ENCODE measurements around the gene TMEM205.

Gene TMEM205

DNA sequence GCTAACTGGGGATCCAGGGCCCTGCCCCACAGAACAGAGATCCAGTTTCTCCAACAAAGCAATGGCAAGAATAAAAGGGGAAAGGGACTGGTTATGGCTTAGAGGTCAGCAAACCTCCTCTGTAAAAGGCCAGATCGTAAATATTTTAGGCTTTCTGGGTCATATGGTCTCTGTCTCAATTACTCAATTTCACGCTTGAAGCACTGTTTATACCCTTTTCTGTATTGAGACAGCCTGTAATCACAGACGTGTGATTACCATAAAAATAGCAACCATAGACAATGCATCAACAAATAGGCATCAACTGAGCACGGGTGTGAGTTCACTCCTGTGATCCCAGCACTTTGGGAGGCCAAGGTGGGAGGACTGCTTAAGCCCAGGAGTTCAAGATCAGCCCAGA is 15.9 kb downstream of the TMEM205 start:
- in situ Hi-C loops (cut with HindIII; ENCODE audit: low sequenced_read_pairs) = no loop called here
- DNase-seq (ENCODE audit: low read depth, low spot score) = no peak
- no peak for TF ChIP-seq CTCF (IDR thresholded peaks at IDR 0.05; ENCODE audit: low read depth, low read length)
- no peak overlapping the region for H3K4me3 ChIP-seq (ENCODE audit: low read depth, low read length)

GRCh38 chr19:11325544-11325943 is 20.5 kb downstream of the TMEM205 start:
- no peak overlapping the region for H3K4me3 ChIP-seq (ENCODE audit: low read depth, low read length)
- in situ Hi-C loops (cut with HindIII; ENCODE audit: low sequenced_read_pairs) = no loop called here
- DNase-seq (ENCODE audit: low read depth, low spot score) = no peak
- no peak for TF ChIP-seq CTCF (IDR thresholded peaks at IDR 0.05; ENCODE audit: low read depth, low read length)

DNA sequence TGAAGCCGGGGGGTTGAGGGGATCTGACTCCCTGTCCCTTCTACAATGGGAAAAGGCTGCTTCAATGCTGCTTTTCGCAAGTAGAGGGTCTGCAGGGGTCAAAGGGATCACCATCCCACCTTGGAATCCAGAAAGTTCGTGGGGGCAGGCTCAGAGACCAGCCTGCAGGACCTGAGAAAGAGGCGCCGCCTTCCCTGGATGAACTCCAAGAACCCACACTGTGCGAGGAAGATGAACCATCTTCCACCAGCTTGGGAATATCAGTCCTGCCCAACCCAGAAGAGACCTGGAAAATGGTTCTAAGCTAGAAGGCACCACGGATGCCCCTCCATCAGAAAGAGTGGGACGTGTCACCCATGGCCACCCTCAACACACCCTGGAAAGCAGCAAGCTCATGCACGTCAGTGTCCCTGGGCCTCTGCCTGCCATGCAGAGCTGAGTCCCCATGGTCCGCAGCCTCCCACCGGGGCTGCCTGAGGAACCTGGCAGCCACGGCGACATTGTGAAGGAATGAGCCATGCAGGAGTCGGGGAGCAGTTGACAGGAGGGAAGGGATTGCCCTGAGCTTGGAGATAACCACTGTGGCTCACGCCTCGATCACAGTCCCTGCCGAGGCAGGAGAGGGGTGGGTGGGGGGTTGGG is 21.2 kb downstream of the TMEM205 start:
- DNase-seq (ENCODE audit: low read depth, low spot score) = no peak
- no peak for TF ChIP-seq CTCF (IDR thresholded peaks at IDR 0.05; ENCODE audit: low read depth, low read length)
- H3K4me3 ChIP-seq (ENCODE audit: low read depth, low read length) = no peak overlapping the region
- in situ Hi-C loops (cut with HindIII; ENCODE audit: low sequenced_read_pairs) = no loop called here

DNA sequence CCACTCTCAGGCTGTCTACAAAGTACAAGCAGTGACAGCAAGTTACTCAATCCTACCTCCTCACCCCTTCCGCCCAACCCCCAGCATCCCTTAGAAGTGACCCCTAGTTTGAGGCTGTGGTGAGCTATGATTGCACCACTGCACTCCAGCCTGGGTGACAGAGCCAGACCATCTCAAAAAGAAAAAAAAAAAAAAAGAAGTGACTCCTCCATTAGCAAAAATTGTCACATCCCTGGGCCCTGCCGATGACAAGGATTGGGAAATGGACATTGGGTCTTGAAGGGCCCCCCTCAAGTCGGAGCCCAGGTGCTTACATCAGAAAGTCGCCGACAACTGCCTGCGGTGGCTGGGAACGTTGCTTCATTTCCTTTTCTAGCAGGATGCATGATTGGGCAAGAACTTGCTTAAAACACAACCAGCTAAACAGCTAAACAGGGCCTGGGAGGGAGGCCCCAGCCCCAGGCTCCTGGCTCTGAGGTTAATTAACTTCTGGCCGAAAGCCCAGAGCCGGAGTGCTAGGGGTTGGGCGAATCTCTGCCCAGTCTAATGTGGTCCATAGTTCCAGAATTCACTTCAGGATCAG is 21.9 kb downstream of the TMEM205 start:
- no peak overlapping the region for H3K4me3 ChIP-seq (ENCODE audit: low read depth, low read length)
- in situ Hi-C loops (cut with HindIII; ENCODE audit: low sequenced_read_pairs) = no loop called here
- TF ChIP-seq CTCF (IDR thresholded peaks at IDR 0.05; ENCODE audit: low read depth, low read length) = no peak
- DNase-seq (ENCODE audit: low read depth, low spot score) = peak; percentile 88

DNA sequence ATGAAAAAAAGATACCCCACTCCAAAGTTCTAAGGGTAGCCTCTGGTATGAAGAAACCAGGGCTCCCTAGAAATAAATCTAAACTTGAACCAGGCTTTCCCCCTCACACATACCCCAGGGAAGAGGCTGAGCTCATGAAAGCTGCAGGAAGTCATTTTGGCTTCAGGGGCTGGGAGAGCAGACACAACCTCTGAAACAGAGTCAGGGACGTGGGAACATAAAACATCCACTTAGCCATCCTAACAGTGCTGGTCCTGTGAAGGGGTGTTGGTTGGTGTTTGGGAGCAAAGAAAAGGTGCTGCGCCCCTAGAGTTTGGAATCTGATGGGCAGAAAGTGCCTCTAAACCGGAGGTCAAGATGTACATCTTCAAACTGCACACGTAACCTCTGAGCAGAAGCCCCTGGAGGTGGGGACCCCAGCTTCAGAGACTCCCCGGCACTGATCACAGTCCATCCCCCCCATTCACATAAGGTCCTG is 22.4 kb downstream of the TMEM205 start:
- in situ Hi-C loops (cut with HindIII; ENCODE audit: low sequenced_read_pairs) = no loop called here
- DNase-seq (ENCODE audit: low read depth, low spot score) = no peak
- no peak for TF ChIP-seq CTCF (IDR thresholded peaks at IDR 0.05; ENCODE audit: low read depth, low read length)
- H3K4me3 ChIP-seq (ENCODE audit: low read depth, low read length) = no peak overlapping the region

GRCh38 chr19:11322269-11323024 is 23.6 kb downstream of the TMEM205 start:
- TF ChIP-seq CTCF (IDR thresholded peaks at IDR 0.05; ENCODE audit: low read depth, low read length) = no peak
- H3K4me3 ChIP-seq (ENCODE audit: low read depth, low read length) = no peak overlapping the region
- no peak for DNase-seq (ENCODE audit: low read depth, low spot score)
- in situ Hi-C loops (cut with HindIII; ENCODE audit: low sequenced_read_pairs) = no loop called here

Measured in astrocyte of the spinal cord (primary cell).